Liver (tissue), 9 donors: ENCODE results near the gene BPI. TPM values are rescaled to one million over a fixed set of nuclear protein-coding genes. Genes with fewer than 3 reads are reported as not detected.

Experiments used
- DNase-seq: peaks from one replicate; pipeline ENCODE4 v3.0.0-alpha.2; 2017; ENCODE audit warnings: low spot score
- H3K27ac ChIP-seq, 2 donors: one replicate each; pipeline ENCODE4 v1.7.0; 2013; ENCODE audit warnings: inconsistent platforms in 2 of 2, low read length in 2 of 2, control low read depth in 1 of 2, low read depth in 1 of 2, mild to moderate bottlenecking in 1 of 2
- H3K27me3 ChIP-seq, 4 donors: one replicate each; pipeline versions ENCODE4 v1.6.1 to v1.7.0; 2013; ENCODE audit warnings: low read length in 3 of 4, inconsistent platforms in 1 of 4, mild to moderate bottlenecking in 1 of 4, moderate library complexity in 1 of 4; ENCODE audit not compliant: control insufficient read depth in 4 of 4, insufficient read depth in 4 of 4
- H3K36me3 ChIP-seq, 4 donors: one replicate each; pipeline versions ENCODE4 v1.6.1 to v1.7.0; 2013; ENCODE audit warnings: low read length in 3 of 4, mild to moderate bottlenecking in 3 of 4, low read depth in 1 of 4, moderate library complexity in 1 of 4; ENCODE audit not compliant: control insufficient read depth in 4 of 4, insufficient read depth in 3 of 4
- H3K4me1 ChIP-seq, 4 donors: one replicate each; pipeline versions ENCODE4 v1.6.1 to v1.7.0; 2013; ENCODE audit warnings: low read length in 3 of 4, mild to moderate bottlenecking in 3 of 4, moderate library complexity in 1 of 4; ENCODE audit not compliant: control insufficient read depth in 4 of 4, insufficient read depth in 4 of 4
- H3K4me3 ChIP-seq, 3 donors: one replicate each; pipeline versions ENCODE4 v1.6.1 to v1.7.0; 2013; ENCODE audit warnings: low read length in 3 of 3, control low read depth in 1 of 3, low read depth in 1 of 3, mild to moderate bottlenecking in 1 of 3
- H3K9ac ChIP-seq, 2 donors: one replicate each; pipeline ENCODE4 v1.7.0; 2013; ENCODE audit warnings: low read length in 2 of 2, mild to moderate bottlenecking in 2 of 2, moderate library complexity in 2 of 2, control low read depth in 1 of 2, low read depth in 1 of 2
- H3K9me3 ChIP-seq, 4 donors: one replicate each; pipeline versions ENCODE4 v1.6.1 to v1.7.0; 2013; ENCODE audit warnings: low read length in 3 of 4; ENCODE audit not compliant: control insufficient read depth in 4 of 4
- EGR1 ChIP-seq, 2 donors: IDR thresholded peaks; 2 replicates each; pipeline ENCODE4 v1.6.1; 2016 to 2018; ENCODE audit warnings: antibody characterized with exemption in 2 of 2, low read depth in 2 of 2
- FOXA1 ChIP-seq: IDR thresholded peaks from 2 replicates; pipeline ENCODE4 v1.6.1; 2016; ENCODE audit warnings: antibody characterized with exemption
- FOXA2 ChIP-seq: IDR thresholded peaks from 2 replicates; pipeline ENCODE4 v1.6.1; 2016; ENCODE audit warnings: antibody characterized with exemption
- GABPA ChIP-seq, 2 donors: IDR thresholded peaks in 1 of 2; conservative IDR thresholded peaks in 1 of 2; 2 replicates each; pipeline ENCODE4 v1.6.1; 2016; ENCODE audit warnings: antibody characterized with exemption in 2 of 2, mild to moderate bottlenecking in 1 of 2, moderate library complexity in 1 of 2
- HNF4A ChIP-seq, 2 donors: conservative IDR thresholded peaks; 2 replicates each; pipeline ENCODE4 v1.6.1; 2016; ENCODE audit warnings: antibody characterized with exemption in 2 of 2, mild to moderate bottlenecking in 2 of 2
- HNF4G ChIP-seq: IDR thresholded peaks from 2 replicates; pipeline ENCODE4 v1.6.1; 2016; ENCODE audit warnings: antibody characterized with exemption
- JUND ChIP-seq, 2 donors: IDR thresholded peaks; 2 replicates each; pipeline ENCODE4 v1.6.1; 2016; ENCODE audit warnings: antibody characterized with exemption in 2 of 2
- RXRA ChIP-seq, 2 donors: IDR thresholded peaks; 2 replicates each; pipeline ENCODE4 v1.6.1; 2017 to 2018; ENCODE audit warnings: antibody characterized with exemption in 2 of 2, mild to moderate bottlenecking in 1 of 2
- SP1 ChIP-seq: IDR thresholded peaks from 2 replicates; pipeline ENCODE4 v1.6.1; 2018; ENCODE audit warnings: antibody characterized with exemption, mild to moderate bottlenecking
- TAF1 ChIP-seq: conservative IDR thresholded peaks from 2 replicates; pipeline ENCODE4 v1.6.1; 2016; ENCODE audit warnings: antibody characterized with exemption, mild to moderate bottlenecking
- YY1 ChIP-seq: IDR thresholded peaks from 2 replicates; pipeline ENCODE4 v1.6.1; 2016; ENCODE audit warnings: antibody characterized with exemption, mild to moderate bottlenecking
- WGBS: extraction: QIAGEN DNeasy Blood & Tissue Kit; methylation state at CpG from one replicate; pipeline ENCODE4 v1.1.7; 2013; 5-methylcytosine and 5-hydroxymethylcytosine counted together
- polyA plus RNA-seq, 2 donors: library from polyadenylated mRNA; stranded (reverse) in 1 of 2; unstranded in 1 of 2; fragments of 200-250 nt in 1 of 2; fragments of >200 nt in 1 of 2; fragmentation: Nextera tagmentation in 1 of 2; extraction: Ambion mirVana in 1 of 2; gene quantifications; one replicate each; pipeline versions ENCODE4 v1.2.1 to v1.2.3, GENCODE V29; 2013 to 2015
- total RNA-seq, 2 donors: library from RNA; depleted of rRNA; stranded (reverse); fragments of >200 nt; gene quantifications; one replicate each; pipeline ENCODE4 v1.2.3, GENCODE V29; 2014
- TF ChIP-seq, protein P1 (sequence below): IDR thresholded peaks from 2 replicates; pipeline ENCODE4 v1.6.1; 2016; ENCODE audit warnings: antibody characterized with exemption, mild to moderate bottlenecking
- TF ChIP-seq, protein P2 (sequence below): IDR thresholded peaks from 2 replicates; pipeline ENCODE4 v1.6.1; 2016; ENCODE audit warnings: antibody characterized with exemption
- TF ChIP-seq, protein P3 (sequence below): IDR thresholded peaks from 2 replicates; pipeline ENCODE4 v1.6.1; 2016; ENCODE audit warnings: antibody characterized with exemption
- donor health status: healthy.
- donor health status: healthy.
- donor health status: healthy.
- donor health status: healthy.
- donor health status: healthy.

Gene BPI
- total and polyA plus RNA-seq, 4 donors, result 0.08 to 10.3 (median 0.37) TPM; not detected in 1

DNA sequence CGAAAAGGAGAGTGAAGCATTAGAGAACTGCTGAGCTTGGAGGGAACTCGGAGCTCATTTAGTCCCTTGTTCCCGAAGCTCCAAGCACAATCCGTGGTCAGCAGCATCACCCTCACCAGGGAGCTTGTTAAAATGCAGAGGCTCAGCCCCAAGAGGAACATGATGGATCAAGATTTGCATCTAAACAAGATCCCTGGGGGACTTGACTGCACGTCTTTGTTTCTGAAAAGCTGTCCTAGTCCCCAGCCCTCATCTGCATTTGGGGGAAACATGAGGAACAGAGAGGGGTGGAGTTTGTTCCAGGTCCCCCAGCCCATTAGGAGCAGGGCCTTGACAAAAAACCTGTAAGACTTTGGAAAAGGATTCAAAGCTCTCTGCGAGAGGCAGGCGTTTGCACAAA lies 38.3 kb downstream of the BPI start:
- H3K27ac ChIP-seq, result peak overlapping the region in 1 of 2 donors; percentile 95
- TF ChIP-seq FOXA1 (no peak), HNF4A (conservative IDR thresholded peaks at IDR 0.05) (no peak), GABPA (IDR thresholded peaks at IDR 0.05 in 1 of 2, conservative IDR thresholded peaks at IDR 0.05 in 1 of 2) (no peak), EGR1 (IDR thresholded peaks at IDR 0.05; ENCODE audit: low read depth in 2 of 2) (no peak), HNF4G (no peak), TAF1 (no peak), FOXA2 (no peak), SP1 (no peak), JUND (IDR thresholded peaks at IDR 0.05) (no peak)
- TF ChIP-seq, protein P1, sequence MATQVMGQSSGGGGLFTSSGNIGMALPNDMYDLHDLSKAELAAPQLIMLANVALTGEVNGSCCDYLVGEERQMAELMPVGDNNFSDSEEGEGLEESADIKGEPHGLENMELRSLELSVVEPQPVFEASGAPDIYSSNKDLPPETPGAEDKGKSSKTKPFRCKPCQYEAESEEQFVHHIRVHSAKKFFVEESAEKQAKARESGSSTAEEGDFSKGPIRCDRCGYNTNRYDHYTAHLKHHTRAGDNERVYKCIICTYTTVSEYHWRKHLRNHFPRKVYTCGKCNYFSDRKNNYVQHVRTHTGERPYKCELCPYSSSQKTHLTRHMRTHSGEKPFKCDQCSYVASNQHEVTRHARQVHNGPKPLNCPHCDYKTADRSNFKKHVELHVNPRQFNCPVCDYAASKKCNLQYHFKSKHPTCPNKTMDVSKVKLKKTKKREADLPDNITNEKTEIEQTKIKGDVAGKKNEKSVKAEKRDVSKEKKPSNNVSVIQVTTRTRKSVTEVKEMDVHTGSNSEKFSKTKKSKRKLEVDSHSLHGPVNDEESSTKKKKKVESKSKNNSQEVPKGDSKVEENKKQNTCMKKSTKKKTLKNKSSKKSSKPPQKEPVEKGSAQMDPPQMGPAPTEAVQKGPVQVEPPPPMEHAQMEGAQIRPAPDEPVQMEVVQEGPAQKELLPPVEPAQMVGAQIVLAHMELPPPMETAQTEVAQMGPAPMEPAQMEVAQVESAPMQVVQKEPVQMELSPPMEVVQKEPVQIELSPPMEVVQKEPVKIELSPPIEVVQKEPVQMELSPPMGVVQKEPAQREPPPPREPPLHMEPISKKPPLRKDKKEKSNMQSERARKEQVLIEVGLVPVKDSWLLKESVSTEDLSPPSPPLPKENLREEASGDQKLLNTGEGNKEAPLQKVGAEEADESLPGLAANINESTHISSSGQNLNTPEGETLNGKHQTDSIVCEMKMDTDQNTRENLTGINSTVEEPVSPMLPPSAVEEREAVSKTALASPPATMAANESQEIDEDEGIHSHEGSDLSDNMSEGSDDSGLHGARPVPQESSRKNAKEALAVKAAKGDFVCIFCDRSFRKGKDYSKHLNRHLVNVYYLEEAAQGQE, result no peak
- TF ChIP-seq, protein P2, sequence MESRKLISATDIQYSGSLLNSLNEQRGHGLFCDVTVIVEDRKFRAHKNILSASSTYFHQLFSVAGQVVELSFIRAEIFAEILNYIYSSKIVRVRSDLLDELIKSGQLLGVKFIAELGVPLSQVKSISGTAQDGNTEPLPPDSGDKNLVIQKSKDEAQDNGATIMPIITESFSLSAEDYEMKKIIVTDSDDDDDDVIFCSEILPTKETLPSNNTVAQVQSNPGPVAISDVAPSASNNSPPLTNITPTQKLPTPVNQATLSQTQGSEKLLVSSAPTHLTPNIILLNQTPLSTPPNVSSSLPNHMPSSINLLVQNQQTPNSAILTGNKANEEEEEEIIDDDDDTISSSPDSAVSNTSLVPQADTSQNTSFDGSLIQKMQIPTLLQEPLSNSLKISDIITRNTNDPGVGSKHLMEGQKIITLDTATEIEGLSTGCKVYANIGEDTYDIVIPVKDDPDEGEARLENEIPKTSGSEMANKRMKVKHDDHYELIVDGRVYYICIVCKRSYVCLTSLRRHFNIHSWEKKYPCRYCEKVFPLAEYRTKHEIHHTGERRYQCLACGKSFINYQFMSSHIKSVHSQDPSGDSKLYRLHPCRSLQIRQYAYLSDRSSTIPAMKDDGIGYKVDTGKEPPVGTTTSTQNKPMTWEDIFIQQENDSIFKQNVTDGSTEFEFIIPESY, result no peak
- peaks cover 11 to 67% (median 54%) of the 10 kb centered on the region in 4 donors for H3K4me1 ChIP-seq
- no peak overlapping the region for H3K4me3 ChIP-seq
- peaks cover 0 to 5% (median 0%) of the 10 kb centered on the region in 4 donors for H3K9me3 ChIP-seq
- no peak for DNase-seq
- WGBS, result 83% methylated on average over 7 of the region's 7 CpGs
- no peaks in the 10 kb centered on the region for H3K36me3 ChIP-seq
- no peaks in the 10 kb centered on the region for H3K27me3 ChIP-seq
- H3K9ac ChIP-seq, result no peak overlapping the region

DNA sequence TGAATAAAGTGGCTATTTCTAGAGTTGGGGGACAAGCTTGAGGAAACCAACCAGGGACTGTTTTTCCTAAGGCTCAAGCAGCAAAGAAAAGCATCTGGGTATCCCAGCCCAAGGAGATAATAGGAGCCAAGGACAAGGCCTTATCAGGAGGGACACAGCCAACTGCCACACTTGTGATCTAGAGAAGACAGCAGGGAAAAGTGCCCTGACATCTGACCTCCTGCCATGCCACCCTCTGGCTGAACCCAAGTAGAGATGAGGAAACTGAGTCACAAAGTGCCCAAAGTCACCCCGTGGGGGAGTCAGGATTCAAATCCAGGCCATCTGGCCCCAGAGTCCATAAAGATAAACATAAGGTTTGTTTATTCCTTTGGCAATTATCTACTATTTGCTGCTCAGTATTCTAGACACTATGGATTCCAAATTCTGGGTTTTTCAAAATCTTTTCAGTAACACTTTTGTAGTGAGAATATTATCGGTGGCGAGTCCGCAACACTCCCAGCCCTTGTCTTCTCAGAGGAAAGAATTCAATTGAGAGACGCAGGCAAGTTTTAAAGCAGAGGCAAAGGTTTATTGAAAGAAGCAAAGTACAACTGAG lies 38.9 kb downstream of the BPI start:
- Histone ChIP-seq H3K27ac (peak overlapping the region; percentile 95 to 98), H3K4me1 (peaks cover 11 to 71% (median 54%) of the 10 kb centered on the region in 4 donors), H3K9ac (peak overlapping the region in 1 of 2 donors; percentile 16), H3K4me3 (peak overlapping the region in 2 of 3 donors; percentile 15 to 20), H3K9me3 (peaks cover 0 to 3% (median 0%) of the 10 kb centered on the region in 4 donors), H3K27me3 (no peaks in the 10 kb centered on the region), H3K36me3 (peaks cover 0 to 2% (median under 1%) of the 10 kb centered on the region in 4 donors)
- no peak for DNase-seq
- TF ChIP-seq RXRA (IDR thresholded peaks at IDR 0.05) (no peak), EGR1 (IDR thresholded peaks at IDR 0.05; ENCODE audit: low read depth in 2 of 2) (peak in 1 of 2 donors; percentile 24), HNF4A (conservative IDR thresholded peaks at IDR 0.05) (peak in 1 of 2 donors; percentile 85), GABPA (IDR thresholded peaks at IDR 0.05 in 1 of 2, conservative IDR thresholded peaks at IDR 0.05 in 1 of 2) (no peak), JUND (IDR thresholded peaks at IDR 0.05) (no peak), FOXA1 (no peak), HNF4G (peak; percentile 41), YY1 (no peak)
- TF ChIP-seq, protein P3, sequence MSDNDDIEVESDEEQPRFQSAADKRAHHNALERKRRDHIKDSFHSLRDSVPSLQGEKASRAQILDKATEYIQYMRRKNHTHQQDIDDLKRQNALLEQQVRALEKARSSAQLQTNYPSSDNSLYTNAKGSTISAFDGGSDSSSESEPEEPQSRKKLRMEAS, result no peak
- TF ChIP-seq, protein P1, result no peak
- 22% methylated on average over 5 of the region's 5 CpGs for WGBS
